NT2/D1 (cell line): ENCODE measurements around the gene ATG2A.
A peak's percentile ranks its signal among the peaks of the same experiment; 100 is the strongest.

ENCODE experiments used
- DNase-seq: peaks from one replicate; pipeline ENCODE4 v3.0.0-alpha.2; 2011; ENCODE audit warnings: low read depth, low spot score
- H3K27me3 ChIP-seq: 2 replicates; pipeline ENCODE4 v1.6.0; 2011; ENCODE audit warnings: mild to moderate bottlenecking; ENCODE audit not compliant: insufficient read length, insufficient read depth
- H3K36me3 ChIP-seq: 2 replicates; pipeline ENCODE4 v1.6.1; 2011; ENCODE audit warnings: mild to moderate bottlenecking, low read length, mixed read lengths; ENCODE audit not compliant: insufficient read depth, insufficient read length
- H3K4me1 ChIP-seq: 2 replicates; pipeline ENCODE4 v1.5.1; 2011; ENCODE audit not compliant: insufficient read depth, insufficient read length
- H3K4me3 ChIP-seq: 2 replicates; pipeline ENCODE4 v1.5.1; 2011; ENCODE audit warnings: low read depth; ENCODE audit not compliant: insufficient read length
- H3K9ac ChIP-seq: 2 replicates; pipeline ENCODE4 v1.6.0; 2011; ENCODE audit warnings: low read depth; ENCODE audit not compliant: insufficient read length
- H3K9me3 ChIP-seq: 2 replicates; pipeline ENCODE4 v1.5.1; 2011; ENCODE audit warnings: mild to moderate bottlenecking, low read length; ENCODE audit not compliant: insufficient read depth
- SUZ12 ChIP-seq: IDR thresholded peaks from 2 replicates; pipeline ENCODE4 v1.6.1; 2011; ENCODE audit not compliant: insufficient read length, insufficient read depth; ENCODE audit errors: extremely low read depth
- YY1 ChIP-seq: IDR thresholded peaks from 2 replicates; pipeline ENCODE4 v1.6.1; 2011; ENCODE audit not compliant: insufficient read length, insufficient read depth
- ZNF274 ChIP-seq: IDR thresholded peaks from 2 replicates; pipeline ENCODE4 v1.6.1; 2011; ENCODE audit warnings: mild to moderate bottlenecking, low read depth, low read length

The ATG2A gene

GRCh38 chr11:64893194-64894069 is 23.6 kb downstream of the ATG2A start:
- TF ChIP-seq YY1 (no peak), SUZ12 (no peak), ZNF274 (no peak)
- Histone ChIP-seq H3K4me1 (peaks cover 26% of the 10 kb centered on the region), H3K27me3 (no peaks in the 10 kb centered on the region), H3K4me3 (no peak overlapping the region), H3K9me3 (no peaks in the 10 kb centered on the region), H3K9ac (peak overlapping the region; percentile 59), H3K36me3 (peaks cover 38% of the 10 kb centered on the region)
- DNase-seq: no peak

- Histone ChIP-seq H3K9me3 (no peaks in the 10 kb centered on the region), H3K4me1 (peaks cover 30% of the 10 kb centered on the region), H3K27me3 (no peaks in the 10 kb centered on the region), H3K9ac (peak overlapping the region; percentile 1), H3K36me3 (peaks cover 32% of the 10 kb centered on the region), H3K4me3 (no peak overlapping the region)
- DNase-seq: no peak
- TF ChIP-seq YY1 (no peak), SUZ12 (no peak), ZNF274 (no peak)
These were observed 24.2 kb downstream of the ATG2A start for GRCh38 chr11:64892838-64893193.

DNA sequence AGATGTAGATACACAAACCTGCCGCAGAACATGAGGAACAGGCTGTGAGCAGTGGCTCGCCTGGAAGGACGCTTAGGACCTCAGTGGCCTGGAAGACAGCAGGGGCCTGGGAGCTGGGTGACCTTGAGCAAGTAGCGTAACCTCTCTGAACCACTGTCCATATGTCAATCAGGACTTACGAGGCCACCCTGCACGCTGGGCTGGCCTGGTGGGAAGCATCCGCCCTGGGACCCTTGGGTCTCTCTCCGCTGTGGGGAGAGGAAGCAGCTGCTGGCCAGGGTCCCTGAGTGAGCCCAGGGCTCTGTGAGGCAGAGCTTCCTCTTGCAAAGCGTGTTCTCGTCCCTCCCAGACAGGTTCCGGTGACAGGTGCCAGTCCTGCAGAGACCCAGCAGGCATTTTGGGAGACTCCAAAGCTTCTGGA is 24.6 kb downstream of the ATG2A start:
- no peak for TF ChIP-seq ZNF274
- no peak for DNase-seq
- no peaks in the 10 kb centered on the region for H3K27me3 ChIP-seq
- no peak overlapping the region for H3K4me3 ChIP-seq
- H3K9me3 ChIP-seq: no peaks in the 10 kb centered on the region
- peaks cover 30% of the 10 kb centered on the region for H3K4me1 ChIP-seq
- H3K36me3 ChIP-seq: peaks cover 28% of the 10 kb centered on the region
- H3K9ac ChIP-seq: peak overlapping the region; percentile 1

DNA sequence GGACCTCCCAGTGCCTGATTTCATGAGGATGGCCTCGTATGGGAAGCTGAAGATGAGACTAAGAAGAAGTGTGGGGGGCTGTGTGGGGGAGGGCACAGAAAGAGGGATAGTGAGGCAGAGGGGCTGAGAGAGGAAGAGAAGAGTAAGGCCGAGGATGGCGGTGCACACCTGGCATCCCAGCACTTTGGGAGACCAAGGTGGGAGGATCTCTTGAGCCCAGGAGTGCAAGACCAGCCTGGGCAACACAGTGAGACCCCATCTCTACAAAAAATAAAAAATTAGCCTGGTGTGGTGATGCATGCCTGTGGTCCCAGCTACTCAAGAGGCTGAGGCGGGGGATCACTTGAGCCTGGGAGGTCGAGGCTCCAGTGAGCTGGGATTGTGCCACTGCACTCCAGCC is 25.1 kb downstream of the ATG2A start:
- Histone ChIP-seq H3K9me3 (no peaks in the 10 kb centered on the region), H3K4me3 (no peak overlapping the region), H3K36me3 (peaks cover 22% of the 10 kb centered on the region), H3K9ac (no peak overlapping the region), H3K4me1 (peaks cover 30% of the 10 kb centered on the region), H3K27me3 (no peaks in the 10 kb centered on the region)
- TF ChIP-seq YY1: no peak
- TF ChIP-seq ZNF274: no peak
- TF ChIP-seq SUZ12: no peak
- DNase-seq: no peak

DNA sequence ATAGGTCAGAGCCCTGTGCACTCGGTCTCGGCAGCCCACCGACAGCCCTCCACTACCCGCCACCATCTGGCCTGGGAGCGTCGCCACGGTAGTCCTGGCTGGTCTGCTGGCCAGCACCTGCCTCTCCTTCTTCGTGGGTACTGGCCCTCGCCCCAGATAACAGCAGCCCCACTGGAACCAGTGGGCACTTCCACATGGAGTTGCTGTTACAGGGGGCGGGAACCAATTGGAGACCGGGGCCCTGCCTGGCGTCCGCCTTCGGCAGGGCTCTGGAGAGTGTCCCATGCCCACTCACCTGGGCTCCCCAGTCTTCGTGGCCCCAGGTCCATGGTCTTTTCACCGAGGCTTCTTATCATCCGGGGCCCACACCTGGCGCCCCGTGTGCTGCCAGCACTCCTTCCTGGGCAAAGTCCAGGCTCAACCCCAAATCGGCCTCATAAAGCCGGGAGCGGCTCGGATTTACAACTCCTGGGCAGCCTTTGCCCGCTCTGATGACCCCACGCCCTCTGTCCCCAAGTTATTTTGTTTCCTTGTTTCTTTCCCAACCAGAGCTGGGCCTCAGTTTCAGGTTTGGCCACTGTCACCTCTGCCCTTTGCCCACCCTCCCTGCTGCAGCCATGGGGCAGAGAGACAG is 25.7 kb downstream of the ATG2A start:
- Histone ChIP-seq H3K36me3 (peaks cover 18% of the 10 kb centered on the region), H3K9ac (no peak overlapping the region), H3K4me1 (peaks cover 30% of the 10 kb centered on the region), H3K4me3 (no peak overlapping the region), H3K9me3 (no peaks in the 10 kb centered on the region), H3K27me3 (no peaks in the 10 kb centered on the region)
- DNase-seq: no peak
- TF ChIP-seq YY1: no peak
- no peak for TF ChIP-seq ZNF274
- no peak for TF ChIP-seq SUZ12

DNA sequence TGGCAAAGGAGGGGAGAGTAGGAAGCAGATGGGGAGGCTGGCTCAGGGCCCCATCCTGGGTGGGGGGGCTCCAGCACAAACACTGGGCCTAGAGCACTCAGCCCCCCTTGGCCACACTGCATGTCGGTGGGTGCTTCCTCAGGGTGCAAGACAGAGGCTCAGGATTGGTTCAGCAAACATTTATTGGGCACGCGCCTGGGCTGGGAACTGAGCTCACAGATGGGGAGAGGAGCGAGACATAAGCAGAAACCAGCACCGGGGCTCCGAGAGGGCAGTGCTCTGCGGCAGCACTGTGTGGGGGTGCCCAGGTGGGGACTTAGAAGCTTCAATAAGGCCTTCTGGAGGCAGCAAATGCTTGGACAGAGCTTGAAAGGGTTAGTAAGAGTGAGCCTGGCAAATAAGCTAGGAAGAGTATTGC is 26.5 kb downstream of the ATG2A start:
- Histone ChIP-seq H3K4me1 (peaks cover 30% of the 10 kb centered on the region), H3K4me3 (no peak overlapping the region), H3K27me3 (peaks cover under 1% of the 10 kb centered on the region), H3K36me3 (peaks cover 10% of the 10 kb centered on the region), H3K9me3 (no peaks in the 10 kb centered on the region), H3K9ac (peak overlapping the region; percentile 65)
- no peak for DNase-seq
- TF ChIP-seq SUZ12: no peak
- TF ChIP-seq ZNF274: no peak

DNA sequence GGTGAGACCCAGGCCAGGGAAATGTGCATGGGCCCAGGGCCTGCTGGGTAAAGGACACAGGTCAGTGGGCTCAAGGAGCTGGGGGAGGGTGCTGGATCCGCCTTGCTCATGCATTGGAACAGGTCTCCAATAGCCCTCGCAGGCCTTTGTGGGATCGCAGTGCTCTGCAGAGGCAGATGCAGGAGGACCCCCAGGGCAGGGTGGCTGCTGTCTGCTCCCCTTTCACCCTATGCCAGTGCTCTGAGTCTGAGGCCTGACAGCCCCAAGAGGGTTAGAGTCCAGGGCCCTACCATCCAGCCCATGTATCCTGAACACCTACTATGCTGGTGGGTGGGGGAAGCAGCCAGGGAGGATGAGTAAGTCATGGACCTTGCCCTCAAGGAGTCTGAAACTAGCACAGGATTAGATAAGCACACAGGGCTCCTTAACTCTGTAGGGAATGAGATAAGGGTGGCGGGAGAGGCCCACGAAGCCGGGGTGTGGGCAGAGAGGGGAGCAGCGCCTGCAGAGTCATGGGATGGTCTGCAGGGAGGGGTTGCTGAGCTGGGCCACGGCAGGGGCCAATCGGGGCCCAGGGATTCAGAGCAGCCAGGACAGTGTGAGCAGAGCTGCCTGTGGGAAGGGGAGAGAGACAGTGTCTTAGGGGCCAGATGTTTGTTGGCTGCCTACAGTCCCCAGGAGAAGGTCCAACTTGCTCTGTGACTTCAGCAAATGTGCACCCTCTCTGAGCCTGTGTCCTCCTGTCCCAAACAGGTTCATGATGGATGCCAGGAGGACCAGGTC is 28.1 kb downstream of the ATG2A start:
- Histone ChIP-seq H3K36me3 (no peaks in the 10 kb centered on the region), H3K4me1 (peaks cover 26% of the 10 kb centered on the region), H3K27me3 (peaks cover 2% of the 10 kb centered on the region), H3K9ac (peak overlapping the region; percentile 45), H3K9me3 (no peaks in the 10 kb centered on the region), H3K4me3 (no peak overlapping the region)
- no peak for DNase-seq
- no peak for TF ChIP-seq YY1
- no peak for TF ChIP-seq ZNF274
- no peak for TF ChIP-seq SUZ12
